IPS-NIHi7 (cell line): Measurements from ENCODE around the gene DDX20.
"Not testable (repeated sequence)": the region's sequence is repeated elsewhere in the genome, so short reads cannot be mapped to it uniquely, and the experiment has no call there.

Experiments used
- DNase-seq: peaks from one replicate; pipeline ENCODE4 v3.0.0; 2012; ENCODE audit warnings: mixed read lengths; ENCODE audit errors: extremely low spot score

Gene DDX20

GRCh38 chr1:111733183-111733991 lies 22.3 kb upstream of the DDX20 start:
- DNase-seq: no peak

- DNase-seq: no peak
These were observed 21.7 kb upstream of the DDX20 start for GRCh38 chr1:111733992-111734341.

GRCh38 chr1:111734426-111734825 lies 21.3 kb upstream of the DDX20 start:
- DNase-seq: no peak

DNA sequence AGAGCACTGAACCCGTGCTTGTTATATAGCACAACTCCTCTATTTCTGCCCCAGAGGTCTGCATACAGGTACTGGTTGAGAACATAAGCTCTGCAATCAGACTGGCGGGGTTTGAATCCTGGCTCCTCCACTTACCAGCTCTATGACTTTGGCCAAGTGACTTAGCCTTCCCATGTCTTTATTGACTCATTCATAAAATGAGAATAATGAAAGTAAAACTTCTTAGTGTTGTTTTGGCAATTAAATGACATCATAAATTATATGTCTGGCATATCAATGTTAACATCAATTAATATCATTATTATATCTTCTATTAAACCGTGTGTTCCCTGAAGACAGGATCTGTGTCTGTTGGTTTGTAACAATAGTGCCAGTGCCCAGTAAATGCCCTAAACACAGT lies 20.8 kb upstream of the DDX20 start:
- DNase-seq: no peak

GRCh38 chr1:111735321-111735720 lies 20.4 kb upstream of the DDX20 start:
- no peak for DNase-seq

DNA sequence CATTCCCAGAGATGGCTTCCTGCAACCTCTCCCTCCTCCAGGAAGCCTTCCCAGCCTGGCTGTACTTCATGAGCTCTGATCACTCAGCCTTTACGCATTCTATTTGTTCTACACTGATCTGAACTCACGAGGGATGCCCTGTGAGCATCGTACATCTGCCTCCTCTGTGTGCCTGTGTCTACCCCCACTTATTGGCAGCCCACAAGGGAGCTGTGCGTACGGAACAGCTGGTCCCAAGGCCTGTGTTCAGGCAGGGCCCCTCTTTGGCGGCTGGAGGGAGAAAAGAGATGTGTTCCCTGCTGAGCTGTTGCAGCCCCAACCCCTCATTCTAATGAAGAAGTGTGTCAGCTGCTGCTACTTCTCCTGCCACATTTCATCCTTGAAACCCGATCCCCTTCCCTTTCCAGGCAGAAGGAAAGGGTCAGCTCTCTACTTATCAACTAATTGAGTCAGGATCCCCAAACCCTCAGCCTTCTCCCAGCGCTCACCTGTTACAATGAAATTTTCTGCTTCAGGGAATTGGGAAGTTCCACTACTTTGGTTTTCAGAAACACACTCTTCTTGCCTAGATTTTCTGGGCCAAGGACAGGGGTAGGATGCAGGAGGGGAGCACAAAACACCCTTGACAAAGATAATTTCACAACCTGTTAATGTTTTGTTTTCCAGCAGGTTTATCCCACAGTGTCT lies 19.7 kb upstream of the DDX20 start:
- peak; percentile 32 for DNase-seq

- DNase-seq: no peak
These were observed 19.0 kb upstream of the DDX20 start for GRCh38 chr1:111736548-111737215.

DNA sequence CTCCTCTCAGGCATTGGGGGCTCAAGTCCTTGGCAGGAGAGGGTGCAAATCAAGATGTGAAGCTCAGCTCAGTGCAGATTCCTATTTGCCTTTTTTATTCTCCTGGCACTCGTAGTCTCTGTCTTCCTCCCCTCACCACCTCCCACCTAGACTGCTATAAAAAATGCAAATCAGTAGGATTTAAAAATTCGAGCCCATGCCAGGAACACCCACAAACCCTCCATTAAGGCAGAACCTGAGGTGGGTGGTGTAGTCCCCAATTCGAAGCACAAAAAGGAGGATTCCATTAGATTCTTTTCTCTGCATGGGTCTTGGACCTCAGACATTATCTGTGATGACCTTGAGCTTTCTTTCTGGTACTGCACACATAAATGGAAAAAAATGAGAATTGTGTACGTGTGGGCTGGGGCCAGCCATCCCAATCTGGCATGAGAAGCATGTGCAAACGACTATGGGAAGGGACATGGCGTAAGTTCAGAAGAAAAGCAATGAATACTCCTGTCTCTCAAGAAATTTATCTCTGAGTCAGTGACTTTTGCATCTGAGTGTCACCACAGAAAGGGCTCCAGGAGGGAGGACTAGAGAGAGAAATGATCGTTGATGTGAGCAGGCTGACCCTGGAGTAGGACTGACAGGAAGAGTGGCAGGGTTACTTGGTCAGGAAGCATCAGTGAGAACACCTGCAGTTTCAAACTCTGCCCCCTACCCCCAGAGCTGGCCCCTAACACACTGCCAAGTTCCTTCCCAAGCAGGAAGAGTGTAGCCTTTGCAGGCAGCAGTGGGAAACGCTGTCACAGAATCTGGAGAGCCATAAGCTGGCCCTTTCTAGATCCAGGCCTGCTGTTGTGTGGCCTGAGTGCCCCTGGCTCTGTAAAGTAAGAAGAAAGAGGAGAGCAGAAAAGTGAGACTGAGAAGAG lies 18.2 kb upstream of the DDX20 start:
- no peak for DNase-seq

- DNase-seq: no peak
These were observed 17.6 kb upstream of the DDX20 start for GRCh38 chr1:111738133-111738435.

- peak; percentile 57 for DNase-seq
These were observed 17.1 kb upstream of the DDX20 start for GRCh38 chr1:111738436-111739193.

DNA sequence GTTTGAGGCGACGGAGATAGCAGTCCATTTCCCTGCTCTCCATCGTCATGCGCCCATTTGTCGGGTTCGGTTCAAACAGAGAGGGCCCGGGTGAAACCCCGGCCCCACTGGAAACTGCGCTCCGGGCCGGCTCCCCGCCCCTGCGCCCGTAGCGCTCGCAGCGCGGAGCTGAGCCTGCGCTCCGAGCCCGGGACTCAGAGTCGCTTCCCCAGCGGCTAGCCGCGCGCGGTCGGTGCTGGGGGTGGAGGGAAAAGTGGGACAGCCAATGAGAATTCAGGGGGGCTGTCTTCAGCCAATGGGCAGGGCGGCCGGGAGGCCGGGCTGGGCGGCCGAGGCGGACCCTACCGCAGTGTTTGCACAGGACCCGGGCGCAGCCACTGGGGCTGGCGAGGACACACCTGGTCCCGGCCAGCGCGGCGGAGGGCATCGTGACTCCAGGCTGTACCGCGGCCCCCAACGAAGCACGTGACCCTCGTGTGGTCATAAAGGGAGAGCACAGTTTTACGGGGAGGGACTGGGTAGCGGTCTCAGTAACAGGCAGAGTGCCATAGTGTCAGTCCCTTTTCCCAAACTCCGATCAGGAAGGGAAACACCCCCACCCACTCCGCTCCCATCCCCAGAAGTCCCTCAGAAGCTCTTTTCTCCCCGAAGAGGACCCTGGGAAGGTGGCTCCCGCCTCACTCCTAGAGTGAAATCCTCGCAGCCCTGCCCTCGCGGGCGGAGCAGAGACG lies 16.3 kb upstream of the DDX20 start, which contains the start of gene INKA2:
Gene INKA2 (minus strand): TSS at position 202 of the 731 bp plus-strand sequence. CDS start 153 bp downstream, at position 49.
- peak; percentile 82 for DNase-seq

DNA sequence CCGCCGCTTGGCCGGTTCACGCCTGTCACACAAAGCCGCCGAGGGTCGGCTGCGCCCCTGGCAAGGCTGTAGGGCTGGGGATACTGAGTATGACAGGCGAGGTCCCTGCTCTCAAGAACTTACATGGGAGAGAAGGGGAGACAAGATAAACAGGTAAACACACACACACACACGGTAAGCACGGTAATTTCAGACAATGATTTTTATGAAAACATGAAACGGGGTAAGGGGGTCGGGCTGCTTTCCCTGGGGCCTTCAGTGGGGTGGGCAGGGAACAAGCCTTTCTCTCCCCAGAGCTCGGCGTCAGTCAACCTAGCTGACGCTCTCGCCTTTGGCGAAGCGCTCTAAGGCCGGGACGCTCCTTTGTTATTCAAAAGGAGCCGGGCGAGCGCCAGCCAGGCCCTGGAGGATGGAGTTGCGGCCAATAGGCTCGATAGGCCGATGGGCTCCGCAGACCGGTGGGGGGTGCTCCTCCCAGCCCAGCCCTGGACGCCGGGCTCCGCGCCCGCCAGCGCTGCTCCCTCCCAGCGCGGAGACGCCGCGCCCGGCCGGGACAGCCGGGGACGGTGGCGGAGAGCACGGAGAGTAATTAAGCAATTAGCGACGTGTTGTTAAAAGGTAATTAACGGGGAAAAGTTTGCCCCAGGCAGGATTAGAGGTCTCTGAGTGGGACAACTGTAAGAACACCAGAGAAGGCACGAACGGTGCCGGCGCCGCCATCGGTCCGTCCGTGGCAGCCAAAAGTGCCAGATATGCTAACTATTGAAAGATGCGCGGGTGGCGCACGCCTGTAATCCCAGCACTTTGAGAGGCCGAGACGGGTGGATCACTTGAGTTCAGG lies 15.6 kb upstream of the DDX20 start:
- peak; percentile 82 for DNase-seq

DNA sequence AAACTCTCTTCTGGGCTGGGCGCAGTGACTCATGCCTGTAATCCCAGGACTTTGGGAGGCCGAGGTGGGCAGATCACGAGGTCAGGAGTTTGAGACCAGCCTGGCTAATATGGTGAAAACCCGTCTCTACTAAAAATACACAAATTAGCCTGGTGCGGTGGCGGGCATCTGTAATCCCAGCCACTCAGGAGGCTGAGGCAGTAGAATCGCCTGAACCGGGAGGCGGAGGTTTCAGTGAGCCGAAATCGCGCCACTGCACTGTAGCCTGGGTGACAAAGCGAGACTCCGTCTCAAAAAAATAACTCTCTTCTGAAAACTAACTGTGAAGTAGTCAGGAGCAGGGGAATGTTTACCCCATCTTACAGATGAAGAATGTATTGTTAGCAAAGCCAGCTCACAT lies 13.4 kb upstream of the DDX20 start:
- DNase-seq: not testable (repeated sequence)

DNA sequence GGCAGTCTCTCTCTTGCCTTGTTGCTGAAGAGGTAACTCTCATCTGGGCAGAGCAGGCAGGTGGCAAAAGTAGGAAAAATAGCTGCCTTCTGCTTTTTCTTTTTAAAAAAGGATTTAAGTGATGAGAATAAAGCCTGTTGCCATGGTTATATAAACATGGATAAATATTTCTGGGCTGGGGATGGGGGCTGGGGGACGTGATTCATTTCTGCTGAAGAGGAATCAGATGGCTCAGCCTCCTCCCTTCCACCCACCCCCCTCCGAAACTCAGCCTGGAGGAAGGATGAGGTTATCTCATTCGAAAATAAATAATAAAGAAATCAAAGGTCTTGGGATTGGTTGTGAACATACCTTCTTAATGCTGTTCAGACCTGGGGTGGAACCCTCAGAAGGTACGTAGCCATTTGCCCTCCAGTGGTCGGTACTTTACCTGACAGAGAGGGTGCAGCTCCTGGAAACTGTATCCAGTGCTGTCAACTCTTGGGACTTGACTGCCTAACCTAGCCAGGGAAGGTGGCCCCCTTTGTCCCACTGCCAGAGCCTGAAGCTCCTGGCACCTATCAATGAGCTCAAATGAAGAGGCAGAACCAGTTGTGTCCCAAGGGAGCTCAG lies 12.7 kb upstream of the DDX20 start:
- DNase-seq: no peak

GRCh38 chr1:111743679-111744101 lies 12.0 kb upstream of the DDX20 start:
- DNase-seq: no peak

- DNase-seq: no peak
These were observed 9.8 kb upstream of the DDX20 start for GRCh38 chr1:111745675-111746613.

DNA sequence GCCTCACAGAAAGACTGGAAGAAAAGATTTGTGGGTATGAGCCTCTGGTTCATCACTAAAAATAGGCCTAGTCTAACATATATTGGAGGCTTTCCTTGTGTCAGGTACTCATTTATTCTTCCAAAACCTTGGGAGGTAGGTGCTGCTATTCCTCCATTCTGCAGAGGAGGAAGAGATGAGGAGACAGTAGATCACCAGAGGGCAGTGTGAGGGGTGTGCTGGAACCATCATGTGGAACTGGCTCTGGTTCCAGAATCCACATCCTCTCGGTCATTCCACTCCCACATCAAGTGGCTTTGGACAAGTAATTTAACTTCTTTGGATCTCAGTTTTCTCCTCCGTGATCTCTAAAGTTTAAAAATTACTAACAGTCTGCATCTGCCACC lies 9.1 kb upstream of the DDX20 start:
- DNase-seq: no peak

DNA sequence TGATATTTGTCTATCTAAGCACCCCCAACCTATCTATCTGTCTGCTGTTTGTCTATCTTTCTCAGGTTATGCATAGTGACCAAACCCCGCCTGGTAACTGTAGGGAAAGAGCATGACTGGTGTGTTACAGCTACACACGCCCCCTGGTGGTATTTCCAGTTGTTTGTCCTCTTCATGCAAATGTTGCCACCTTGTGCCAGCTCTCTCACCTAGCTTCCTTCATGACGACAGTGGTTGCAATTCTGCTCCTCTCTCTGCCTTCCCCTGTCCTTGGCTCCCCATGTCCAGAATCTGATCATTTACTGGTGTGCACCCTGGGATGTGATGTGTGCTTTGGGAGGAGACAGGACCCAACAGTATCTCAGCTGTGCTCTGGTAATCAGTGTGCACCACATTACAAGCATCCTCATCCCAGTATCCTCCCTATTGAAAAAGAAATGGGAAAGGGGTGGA lies 8.4 kb upstream of the DDX20 start:
- peak; percentile 68 for DNase-seq
